WTC11 (cell line): ENCODE results near the gene LRRC4B.

Experiments used
- CBFB ChIP-seq: sonication (generic); formaldehyde crosslinking; IDR thresholded peaks from 2 replicates; pipeline ENCODE4 v1.8.1; 2022; ENCODE audit warnings: mild to moderate bottlenecking, low read depth, missing genetic modification reagents
- ETV6 ChIP-seq: sonication (generic); formaldehyde crosslinking; IDR thresholded peaks from 2 replicates; pipeline ENCODE4 v1.8.1; 2022; ENCODE audit warnings: mild to moderate bottlenecking, missing genetic modification reagents
- NFATC4 ChIP-seq: fragments of 250-450 bp; sonication (Bioruptor Pico); IDR thresholded peaks from 2 replicates; pipeline ENCODE4 v1.9.0; 2021; ENCODE audit warnings: mild to moderate bottlenecking
- SMAD3 ChIP-seq: sonication (generic); formaldehyde crosslinking; IDR thresholded peaks from 2 replicates; pipeline ENCODE4 v1.8.0; 2022; ENCODE audit warnings: missing genetic modification reagents, mild to moderate bottlenecking, borderline replicate concordance
- ZNF423 ChIP-seq: fragments of 250-450 bp; sonication (Bioruptor Pico); IDR thresholded peaks from 2 replicates; pipeline ENCODE4 v2.1.2; 2022; ENCODE audit warnings: mild to moderate bottlenecking, moderate library complexity
- TF ChIP-seq, protein P1 (sequence below): fragments of 200-600 bp; IDR thresholded peaks from 2 replicates; pipeline ENCODE4 v1.8.0; 2022; ENCODE audit warnings: antibody characterized with exemption
- TF ChIP-seq, protein P2 (sequence below): sonication (generic); formaldehyde crosslinking; IDR thresholded peaks from 2 replicates; pipeline ENCODE4 v1.8.1; 2023; ENCODE audit warnings: mild to moderate bottlenecking, missing genetic modification reagents, moderate library complexity
- TF ChIP-seq, protein P3 (sequence below): sonication (generic); formaldehyde crosslinking; conservative IDR thresholded peaks from 2 replicates; pipeline ENCODE4 v1.8.1; 2022; ENCODE audit warnings: mild to moderate bottlenecking, missing genetic modification reagents
- TF ChIP-seq, protein P4 (sequence below): sonication (generic); formaldehyde crosslinking; IDR thresholded peaks from 2 replicates; pipeline ENCODE4 v1.8.0; 2023; ENCODE audit warnings: missing genetic modification reagents
- TF ChIP-seq, protein P5 (sequence below): sonication (generic); formaldehyde crosslinking; IDR thresholded peaks from 2 replicates; pipeline ENCODE4 v1.8.0; 2022; ENCODE audit warnings: mild to moderate bottlenecking, missing genetic modification reagents
- TF ChIP-seq, protein P6 (sequence below): sonication (generic); formaldehyde crosslinking; IDR thresholded peaks from 2 replicates; pipeline ENCODE4 v1.8.0; 2022; ENCODE audit warnings: mild to moderate bottlenecking, missing genetic modification reagents

DNA sequence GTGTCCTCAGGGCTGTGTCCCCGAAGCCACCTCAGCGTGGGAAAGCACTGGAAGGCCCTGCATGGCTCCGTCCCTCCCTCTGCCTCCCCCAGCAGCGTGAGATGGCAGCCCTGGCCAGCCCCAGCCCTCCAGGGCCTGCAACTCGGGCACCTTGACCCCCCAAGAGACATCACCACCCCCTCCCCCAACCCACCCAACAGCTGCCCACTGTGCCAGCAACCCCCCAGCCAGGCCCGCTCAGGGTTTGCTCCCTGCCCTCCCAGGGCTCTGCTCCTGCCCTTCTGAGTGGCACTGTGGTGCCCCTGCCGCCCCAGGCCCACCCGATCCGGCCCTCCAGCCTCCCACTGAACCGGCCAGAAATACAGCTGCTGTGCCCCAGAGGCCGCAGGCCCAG is 53.1 kb downstream of the LRRC4B start:
- TF ChIP-seq ZNF423 (CRISPR knock-in tag) (no peak), SMAD3 (no peak), CBFB (CRISPR knock-in tag) (no peak), NFATC4 (CRISPR knock-in tag) (no peak), ETV6 (CRISPR knock-in tag) (no peak)
- TF ChIP-seq, protein P1, sequence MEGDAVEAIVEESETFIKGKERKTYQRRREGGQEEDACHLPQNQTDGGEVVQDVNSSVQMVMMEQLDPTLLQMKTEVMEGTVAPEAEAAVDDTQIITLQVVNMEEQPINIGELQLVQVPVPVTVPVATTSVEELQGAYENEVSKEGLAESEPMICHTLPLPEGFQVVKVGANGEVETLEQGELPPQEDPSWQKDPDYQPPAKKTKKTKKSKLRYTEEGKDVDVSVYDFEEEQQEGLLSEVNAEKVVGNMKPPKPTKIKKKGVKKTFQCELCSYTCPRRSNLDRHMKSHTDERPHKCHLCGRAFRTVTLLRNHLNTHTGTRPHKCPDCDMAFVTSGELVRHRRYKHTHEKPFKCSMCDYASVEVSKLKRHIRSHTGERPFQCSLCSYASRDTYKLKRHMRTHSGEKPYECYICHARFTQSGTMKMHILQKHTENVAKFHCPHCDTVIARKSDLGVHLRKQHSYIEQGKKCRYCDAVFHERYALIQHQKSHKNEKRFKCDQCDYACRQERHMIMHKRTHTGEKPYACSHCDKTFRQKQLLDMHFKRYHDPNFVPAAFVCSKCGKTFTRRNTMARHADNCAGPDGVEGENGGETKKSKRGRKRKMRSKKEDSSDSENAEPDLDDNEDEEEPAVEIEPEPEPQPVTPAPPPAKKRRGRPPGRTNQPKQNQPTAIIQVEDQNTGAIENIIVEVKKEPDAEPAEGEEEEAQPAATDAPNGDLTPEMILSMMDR, result no peak
- TF ChIP-seq, protein P2, sequence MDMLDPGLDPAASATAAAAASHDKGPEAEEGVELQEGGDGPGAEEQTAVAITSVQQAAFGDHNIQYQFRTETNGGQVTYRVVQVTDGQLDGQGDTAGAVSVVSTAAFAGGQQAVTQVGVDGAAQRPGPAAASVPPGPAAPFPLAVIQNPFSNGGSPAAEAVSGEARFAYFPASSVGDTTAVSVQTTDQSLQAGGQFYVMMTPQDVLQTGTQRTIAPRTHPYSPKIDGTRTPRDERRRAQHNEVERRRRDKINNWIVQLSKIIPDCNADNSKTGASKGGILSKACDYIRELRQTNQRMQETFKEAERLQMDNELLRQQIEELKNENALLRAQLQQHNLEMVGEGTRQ (CRISPR knock-in tag), result no peak
- TF ChIP-seq, protein P3, sequence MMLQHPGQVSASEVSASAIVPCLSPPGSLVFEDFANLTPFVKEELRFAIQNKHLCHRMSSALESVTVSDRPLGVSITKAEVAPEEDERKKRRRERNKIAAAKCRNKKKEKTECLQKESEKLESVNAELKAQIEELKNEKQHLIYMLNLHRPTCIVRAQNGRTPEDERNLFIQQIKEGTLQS, result no peak
- TF ChIP-seq, protein P4, sequence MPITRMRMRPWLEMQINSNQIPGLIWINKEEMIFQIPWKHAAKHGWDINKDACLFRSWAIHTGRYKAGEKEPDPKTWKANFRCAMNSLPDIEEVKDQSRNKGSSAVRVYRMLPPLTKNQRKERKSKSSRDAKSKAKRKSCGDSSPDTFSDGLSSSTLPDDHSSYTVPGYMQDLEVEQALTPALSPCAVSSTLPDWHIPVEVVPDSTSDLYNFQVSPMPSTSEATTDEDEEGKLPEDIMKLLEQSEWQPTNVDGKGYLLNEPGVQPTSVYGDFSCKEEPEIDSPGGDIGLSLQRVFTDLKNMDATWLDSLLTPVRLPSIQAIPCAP (CRISPR knock-in tag), result no peak
- TF ChIP-seq, protein P5, sequence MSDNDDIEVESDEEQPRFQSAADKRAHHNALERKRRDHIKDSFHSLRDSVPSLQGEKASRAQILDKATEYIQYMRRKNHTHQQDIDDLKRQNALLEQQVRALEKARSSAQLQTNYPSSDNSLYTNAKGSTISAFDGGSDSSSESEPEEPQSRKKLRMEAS (CRISPR knock-in tag), result no peak
- TF ChIP-seq, protein P6, sequence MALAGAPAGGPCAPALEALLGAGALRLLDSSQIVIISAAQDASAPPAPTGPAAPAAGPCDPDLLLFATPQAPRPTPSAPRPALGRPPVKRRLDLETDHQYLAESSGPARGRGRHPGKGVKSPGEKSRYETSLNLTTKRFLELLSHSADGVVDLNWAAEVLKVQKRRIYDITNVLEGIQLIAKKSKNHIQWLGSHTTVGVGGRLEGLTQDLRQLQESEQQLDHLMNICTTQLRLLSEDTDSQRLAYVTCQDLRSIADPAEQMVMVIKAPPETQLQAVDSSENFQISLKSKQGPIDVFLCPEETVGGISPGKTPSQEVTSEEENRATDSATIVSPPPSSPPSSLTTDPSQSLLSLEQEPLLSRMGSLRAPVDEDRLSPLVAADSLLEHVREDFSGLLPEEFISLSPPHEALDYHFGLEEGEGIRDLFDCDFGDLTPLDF (CRISPR knock-in tag), result no peak
